ENCODE data around the gene SH3RF2.

SH3RF2 gene

DNA sequence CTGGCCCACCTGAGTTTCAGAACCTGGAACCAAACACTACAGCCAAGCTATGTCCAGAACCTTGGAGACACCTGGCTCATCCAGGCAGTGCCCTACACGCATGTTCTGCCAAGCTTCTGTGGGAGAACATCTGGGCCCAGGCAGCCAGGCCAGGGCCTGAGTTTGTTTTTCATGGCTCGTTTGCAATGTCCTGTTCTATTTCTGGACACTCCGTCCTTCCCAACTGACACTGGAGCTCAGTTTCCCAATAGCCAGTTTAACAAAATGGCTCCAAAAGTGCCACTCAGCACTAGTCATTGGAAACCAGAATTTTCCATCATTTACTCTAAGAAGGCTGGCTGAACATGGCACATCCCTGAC, 38.6 kb downstream of the SH3RF2 start:
- TF ChIP-seq ZNF558 (tag by site-specific recombination; IDR thresholded peaks at IDR 0.05), result no peak
- TF ChIP-seq ZNF274 (IDR thresholded peaks at IDR 0.05; ENCODE audit: low read length), result no peak
- TF ChIP-seq ZNF274 (tag by site-specific recombination; IDR thresholded peaks at IDR 0.05; ENCODE audit: borderline replicate concordance), result no peak
- TF ChIP-seq, protein P1, sequence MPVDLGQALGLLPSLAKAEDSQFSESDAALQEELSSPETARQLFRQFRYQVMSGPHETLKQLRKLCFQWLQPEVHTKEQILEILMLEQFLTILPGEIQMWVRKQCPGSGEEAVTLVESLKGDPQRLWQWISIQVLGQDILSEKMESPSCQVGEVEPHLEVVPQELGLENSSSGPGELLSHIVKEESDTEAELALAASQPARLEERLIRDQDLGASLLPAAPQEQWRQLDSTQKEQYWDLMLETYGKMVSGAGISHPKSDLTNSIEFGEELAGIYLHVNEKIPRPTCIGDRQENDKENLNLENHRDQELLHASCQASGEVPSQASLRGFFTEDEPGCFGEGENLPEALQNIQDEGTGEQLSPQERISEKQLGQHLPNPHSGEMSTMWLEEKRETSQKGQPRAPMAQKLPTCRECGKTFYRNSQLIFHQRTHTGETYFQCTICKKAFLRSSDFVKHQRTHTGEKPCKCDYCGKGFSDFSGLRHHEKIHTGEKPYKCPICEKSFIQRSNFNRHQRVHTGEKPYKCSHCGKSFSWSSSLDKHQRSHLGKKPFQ (tag by site-specific recombination; IDR thresholded peaks at IDR 0.05), result no peak
- TF ChIP-seq ZNF248 (tag by site-specific recombination; IDR thresholded peaks at IDR 0.05), result no peak
- TF ChIP-seq ZNF514 (tag by site-specific recombination; IDR thresholded peaks at IDR 0.05), result no peak
- TF ChIP-seq, protein P2, sequence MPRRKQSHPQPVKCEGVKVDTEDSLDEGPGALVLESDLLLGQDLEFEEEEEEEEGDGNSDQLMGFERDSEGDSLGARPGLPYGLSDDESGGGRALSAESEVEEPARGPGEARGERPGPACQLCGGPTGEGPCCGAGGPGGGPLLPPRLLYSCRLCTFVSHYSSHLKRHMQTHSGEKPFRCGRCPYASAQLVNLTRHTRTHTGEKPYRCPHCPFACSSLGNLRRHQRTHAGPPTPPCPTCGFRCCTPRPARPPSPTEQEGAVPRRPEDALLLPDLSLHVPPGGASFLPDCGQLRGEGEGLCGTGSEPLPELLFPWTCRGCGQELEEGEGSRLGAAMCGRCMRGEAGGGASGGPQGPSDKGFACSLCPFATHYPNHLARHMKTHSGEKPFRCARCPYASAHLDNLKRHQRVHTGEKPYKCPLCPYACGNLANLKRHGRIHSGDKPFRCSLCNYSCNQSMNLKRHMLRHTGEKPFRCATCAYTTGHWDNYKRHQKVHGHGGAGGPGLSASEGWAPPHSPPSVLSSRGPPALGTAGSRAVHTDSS (tag by site-specific recombination; IDR thresholded peaks at IDR 0.05), result no peak
- TF ChIP-seq, protein P3, sequence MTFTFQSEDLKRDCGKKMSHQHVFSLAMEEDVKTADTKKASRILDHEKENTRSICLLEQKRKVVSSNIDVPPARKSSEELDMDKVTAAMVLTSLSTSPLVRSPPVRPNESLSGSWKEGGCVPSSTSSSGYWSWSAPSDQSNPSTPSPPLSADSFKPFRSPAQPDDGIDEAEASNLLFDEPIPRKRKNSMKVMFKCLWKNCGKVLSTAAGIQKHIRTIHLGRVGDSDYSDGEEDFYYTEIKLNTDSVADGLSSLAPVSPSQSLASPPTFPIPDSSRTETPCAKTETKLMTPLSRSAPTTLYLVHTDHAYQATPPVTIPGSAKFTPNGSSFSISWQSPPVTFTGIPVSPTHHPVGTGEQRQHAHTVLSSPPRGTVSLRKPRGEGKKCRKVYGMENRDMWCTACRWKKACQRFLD (tag by site-specific recombination; IDR thresholded peaks at IDR 0.05), result no peak
- TF ChIP-seq ZNF16 (tag by site-specific recombination; IDR thresholded peaks at IDR 0.05; ENCODE audit: low read depth), result no peak
- TF ChIP-seq ZNF335 (tag by site-specific recombination; conservative IDR thresholded peaks at IDR 0.05), result no peak
- Histone ChIP-seq H3K9me3 (ENCODE audit: control insufficient read depth, insufficient read depth, low read depth, low read length) (no peaks in the 10 kb centered on the region), H3K4me1 (ENCODE audit: control insufficient read depth, insufficient read depth, low read length) (peaks cover 24% of the 10 kb centered on the region), H3K4me3 (ENCODE audit: low read depth, low read length) (no peak overlapping the region), H3K27ac (ENCODE audit: extremely low read depth, low read depth, low read length) (no peak overlapping the region), H3K36me3 (ENCODE audit: control insufficient read depth in 2 of 2, insufficient read depth in 1 of 2, low read length in 2 of 2) (no peaks in the 10 kb centered on the region)
- CTCF ChIA-PET, result interaction anchor here (0.6 to 2.4 kb wide), 3 partner anchors 67 to 289 kb away, joined by 3 to 8 read pairs (median 3); no protein-coding TSS in a partner anchor
- POLR2A ChIA-PET, result interaction anchor here (0.8 to 2.3 kb wide), 2 partner anchors 29 to 32 kb away, joined by 3 to 10 read pairs; no protein-coding TSS in a partner anchor

DNA sequence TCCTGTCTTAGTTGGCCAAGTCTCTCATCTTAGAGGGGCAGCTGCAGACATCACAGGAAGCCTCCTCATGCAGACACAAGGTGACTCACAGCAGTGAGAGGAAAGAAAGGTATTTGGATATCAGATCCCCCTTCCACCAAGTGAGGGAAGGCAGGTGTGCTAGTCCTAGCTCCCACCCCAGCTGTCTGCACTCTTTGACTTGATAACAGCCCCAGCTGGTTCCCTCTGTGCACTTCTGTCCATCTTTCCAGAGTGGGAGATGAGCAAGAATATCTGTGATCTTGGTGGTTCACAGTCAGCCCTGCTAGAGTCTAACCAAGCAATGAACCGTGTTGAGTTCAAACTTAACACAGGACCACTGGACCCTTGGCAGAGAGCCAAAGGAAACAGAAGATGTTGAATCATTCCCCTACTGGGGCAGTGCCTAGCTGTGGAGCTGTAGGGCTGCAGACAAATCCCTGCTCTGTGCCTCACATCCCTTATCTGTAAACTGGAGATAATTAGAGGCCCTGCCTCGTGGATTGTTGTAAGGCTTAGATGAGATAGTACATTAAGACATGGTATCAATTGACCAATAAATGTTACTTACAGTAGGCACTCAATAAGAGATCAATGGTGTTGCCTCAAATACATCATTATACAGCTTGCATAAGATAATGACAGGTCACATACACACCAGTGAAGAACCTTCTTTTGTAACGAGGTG, 39.1 kb downstream of the SH3RF2 start:
- Histone ChIP-seq H3K4me3 (ENCODE audit: low read depth, low read length) (no peak overlapping the region), H3K9me3 (ENCODE audit: control insufficient read depth, insufficient read depth, low read depth, low read length) (no peaks in the 10 kb centered on the region), H3K4me1 (ENCODE audit: control insufficient read depth, insufficient read depth, low read length) (peaks cover 26% of the 10 kb centered on the region), H3K36me3 (ENCODE audit: control insufficient read depth in 2 of 2, insufficient read depth in 1 of 2, low read length in 2 of 2) (no peaks in the 10 kb centered on the region), H3K27ac (ENCODE audit: extremely low read depth, low read depth, low read length) (no peak overlapping the region)
- CTCF ChIA-PET, result interaction anchor here (0.6 to 2.4 kb wide), 4 partner anchors 28 to 290 kb away, joined by 3 to 8 read pairs (median 3); no protein-coding TSS in a partner anchor
- POLR2A ChIA-PET, result interaction anchor here (0.6 to 2.3 kb wide), 3 partner anchors 30 to 109 kb away, joined by 3 to 10 read pairs (median 5); no protein-coding TSS in a partner anchor
- no peak for TF ChIP-seq BCL11B (tag by site-specific recombination; IDR thresholded peaks at IDR 0.05; ENCODE audit: low read depth)
- no peak for TF ChIP-seq ZNF621 (tag by site-specific recombination; IDR thresholded peaks at IDR 0.05)
- TF ChIP-seq ZNF19 (tag by site-specific recombination; IDR thresholded peaks at IDR 0.05; ENCODE audit: low read depth), result no peak
- no peak for TF ChIP-seq ZNF223 (tag by site-specific recombination; IDR thresholded peaks at IDR 0.05)
- TF ChIP-seq SALL2 (tag by site-specific recombination; IDR thresholded peaks at IDR 0.05; ENCODE audit: borderline replicate concordance), result no peak
- TF ChIP-seq, protein P4, sequence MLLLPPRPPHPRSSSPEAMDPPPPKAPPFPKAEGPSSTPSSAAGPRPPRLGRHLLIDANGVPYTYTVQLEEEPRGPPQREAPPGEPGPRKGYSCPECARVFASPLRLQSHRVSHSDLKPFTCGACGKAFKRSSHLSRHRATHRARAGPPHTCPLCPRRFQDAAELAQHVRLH (tag by site-specific recombination; IDR thresholded peaks at IDR 0.05), result peak; percentile 72; the same call in 1 of the 2 replicates
- no peak for TF ChIP-seq ZNF169 (tag by site-specific recombination; IDR thresholded peaks at IDR 0.05)
- no peak for TF ChIP-seq SCRT1 (tag by site-specific recombination; IDR thresholded peaks at IDR 0.05; ENCODE audit: borderline replicate concordance)
- TF ChIP-seq TRIM28 (IDR thresholded peaks at IDR 0.05; ENCODE audit: borderline replicate concordance, low read length), result peak; percentile 97
- TF ChIP-seq, protein P5, sequence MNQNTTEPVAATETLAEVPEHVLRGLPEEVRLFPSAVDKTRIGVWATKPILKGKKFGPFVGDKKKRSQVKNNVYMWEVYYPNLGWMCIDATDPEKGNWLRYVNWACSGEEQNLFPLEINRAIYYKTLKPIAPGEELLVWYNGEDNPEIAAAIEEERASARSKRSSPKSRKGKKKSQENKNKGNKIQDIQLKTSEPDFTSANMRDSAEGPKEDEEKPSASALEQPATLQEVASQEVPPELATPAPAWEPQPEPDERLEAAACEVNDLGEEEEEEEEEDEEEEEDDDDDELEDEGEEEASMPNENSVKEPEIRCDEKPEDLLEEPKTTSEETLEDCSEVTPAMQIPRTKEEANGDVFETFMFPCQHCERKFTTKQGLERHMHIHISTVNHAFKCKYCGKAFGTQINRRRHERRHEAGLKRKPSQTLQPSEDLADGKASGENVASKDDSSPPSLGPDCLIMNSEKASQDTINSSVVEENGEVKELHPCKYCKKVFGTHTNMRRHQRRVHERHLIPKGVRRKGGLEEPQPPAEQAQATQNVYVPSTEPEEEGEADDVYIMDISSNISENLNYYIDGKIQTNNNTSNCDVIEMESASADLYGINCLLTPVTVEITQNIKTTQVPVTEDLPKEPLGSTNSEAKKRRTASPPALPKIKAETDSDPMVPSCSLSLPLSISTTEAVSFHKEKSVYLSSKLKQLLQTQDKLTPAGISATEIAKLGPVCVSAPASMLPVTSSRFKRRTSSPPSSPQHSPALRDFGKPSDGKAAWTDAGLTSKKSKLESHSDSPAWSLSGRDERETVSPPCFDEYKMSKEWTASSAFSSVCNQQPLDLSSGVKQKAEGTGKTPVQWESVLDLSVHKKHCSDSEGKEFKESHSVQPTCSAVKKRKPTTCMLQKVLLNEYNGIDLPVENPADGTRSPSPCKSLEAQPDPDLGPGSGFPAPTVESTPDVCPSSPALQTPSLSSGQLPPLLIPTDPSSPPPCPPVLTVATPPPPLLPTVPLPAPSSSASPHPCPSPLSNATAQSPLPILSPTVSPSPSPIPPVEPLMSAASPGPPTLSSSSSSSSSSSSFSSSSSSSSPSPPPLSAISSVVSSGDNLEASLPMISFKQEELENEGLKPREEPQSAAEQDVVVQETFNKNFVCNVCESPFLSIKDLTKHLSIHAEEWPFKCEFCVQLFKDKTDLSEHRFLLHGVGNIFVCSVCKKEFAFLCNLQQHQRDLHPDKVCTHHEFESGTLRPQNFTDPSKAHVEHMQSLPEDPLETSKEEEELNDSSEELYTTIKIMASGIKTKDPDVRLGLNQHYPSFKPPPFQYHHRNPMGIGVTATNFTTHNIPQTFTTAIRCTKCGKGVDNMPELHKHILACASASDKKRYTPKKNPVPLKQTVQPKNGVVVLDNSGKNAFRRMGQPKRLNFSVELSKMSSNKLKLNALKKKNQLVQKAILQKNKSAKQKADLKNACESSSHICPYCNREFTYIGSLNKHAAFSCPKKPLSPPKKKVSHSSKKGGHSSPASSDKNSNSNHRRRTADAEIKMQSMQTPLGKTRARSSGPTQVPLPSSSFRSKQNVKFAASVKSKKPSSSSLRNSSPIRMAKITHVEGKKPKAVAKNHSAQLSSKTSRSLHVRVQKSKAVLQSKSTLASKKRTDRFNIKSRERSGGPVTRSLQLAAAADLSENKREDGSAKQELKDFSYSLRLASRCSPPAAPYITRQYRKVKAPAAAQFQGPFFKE (tag by site-specific recombination; IDR thresholded peaks at IDR 0.05; ENCODE audit: borderline replicate concordance), result no peak
- no peak for TF ChIP-seq ZNF121 (tag by site-specific recombination; IDR thresholded peaks at IDR 0.05)
- TF ChIP-seq, protein P1 (tag by site-specific recombination; IDR thresholded peaks at IDR 0.05), result peak; percentile 17; the same call in 1 of the 2 replicates
- no peak for TF ChIP-seq SP2 (tag by site-specific recombination; IDR thresholded peaks at IDR 0.05)

All from HEK293 (cell line).